Left ventricle myocardium inferior (tissue), 1 donor: Measurements from ENCODE around the gene CLIP3. TPM values are rescaled to one million over a fixed set of nuclear protein-coding genes. Genes with fewer than 3 reads are reported as not detected.

Experiments
- DNase-seq: peaks from one replicate; pipeline ENCODE4 v3.0.0-alpha.2; 2020
- H3K27ac ChIP-seq: fragments of 200-600 bp; replicated peaks from 2 replicates; pipeline ENCODE4 v1.8.0; 2021
- H3K27me3 ChIP-seq: fragments of 200-600 bp; 2 replicates; pipeline ENCODE4 v1.8.0; 2021; ENCODE audit warnings: low read depth
- H3K36me3 ChIP-seq: fragments of 200-600 bp; 2 replicates; pipeline ENCODE4 v1.8.0; 2021
- H3K4me1 ChIP-seq: fragments of 200-600 bp; 2 replicates; pipeline ENCODE4 v1.8.0; 2021
- H3K4me3 ChIP-seq: fragments of 200-600 bp; 2 replicates; pipeline ENCODE4 v1.8.0; 2021; ENCODE audit warnings: mild to moderate bottlenecking, moderate library complexity
- H3K9me3 ChIP-seq: fragments of 200-600 bp; replicated peaks from 2 replicates; pipeline ENCODE4 v1.8.0; 2021
- intact Hi-C: fragments of 100-400 bp; cut with micrococcal nuclease; formaldehyde crosslinking; loops from one replicate; pipeline ENCODE4 v1.11.0; 2022
- total RNA-seq: library from RNA; stranded (reverse); fragmentation: NEBNext Ultra II Directional; extraction: Animal tissue kit (Norgen Biotek cat#: 25700); gene quantifications from one replicate; pipeline ENCODE4 v1.2.1, GENCODE V29; 2021
- TF ChIP-seq, protein P1 (sequence below): fragments of 200-600 bp; IDR thresholded peaks from 2 replicates; pipeline ENCODE4 v1.8.0; 2021; ENCODE audit warnings: antibody characterized with exemption, mild to moderate bottlenecking, borderline replicate concordance
- donor health status: DM: no; HTN: yes; CAD: no; lungs with severe emphysema.

Gene CLIP3
- total RNA-seq, 1 donor from 2014 or later, result 5.4 TPM

DNA sequence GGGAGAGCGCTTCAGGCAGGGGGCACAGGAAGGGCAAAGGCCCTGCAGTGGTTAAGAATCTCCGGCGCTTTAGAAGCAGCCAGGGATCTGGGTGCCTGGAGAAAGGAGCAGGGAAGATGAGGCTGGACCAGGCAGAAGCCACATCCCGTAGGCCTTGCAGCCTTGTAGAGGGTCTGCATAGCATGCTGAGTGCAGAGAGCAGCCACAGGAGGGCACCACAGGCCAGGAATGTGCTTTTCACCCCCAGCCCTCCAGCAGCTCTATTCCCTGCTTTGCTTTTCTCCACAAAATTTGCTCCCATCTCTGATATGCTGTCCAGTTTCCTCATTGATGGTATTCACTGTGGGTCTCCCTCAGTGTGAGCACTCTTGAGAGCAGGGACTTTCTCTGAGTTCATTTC is 27.8 kb upstream of the CLIP3 start:
- peaks cover 2% of the 10 kb centered on the region for H3K4me1 ChIP-seq
- no peaks in the 10 kb centered on the region for H3K36me3 ChIP-seq
- no peak overlapping the region for H3K27ac ChIP-seq
- intact Hi-C loops, result no loop called here
- peak; percentile 46 for DNase-seq
- no peaks in the 10 kb centered on the region for H3K27me3 ChIP-seq
- no peak overlapping the region for H3K4me3 ChIP-seq
- TF ChIP-seq, protein P1, sequence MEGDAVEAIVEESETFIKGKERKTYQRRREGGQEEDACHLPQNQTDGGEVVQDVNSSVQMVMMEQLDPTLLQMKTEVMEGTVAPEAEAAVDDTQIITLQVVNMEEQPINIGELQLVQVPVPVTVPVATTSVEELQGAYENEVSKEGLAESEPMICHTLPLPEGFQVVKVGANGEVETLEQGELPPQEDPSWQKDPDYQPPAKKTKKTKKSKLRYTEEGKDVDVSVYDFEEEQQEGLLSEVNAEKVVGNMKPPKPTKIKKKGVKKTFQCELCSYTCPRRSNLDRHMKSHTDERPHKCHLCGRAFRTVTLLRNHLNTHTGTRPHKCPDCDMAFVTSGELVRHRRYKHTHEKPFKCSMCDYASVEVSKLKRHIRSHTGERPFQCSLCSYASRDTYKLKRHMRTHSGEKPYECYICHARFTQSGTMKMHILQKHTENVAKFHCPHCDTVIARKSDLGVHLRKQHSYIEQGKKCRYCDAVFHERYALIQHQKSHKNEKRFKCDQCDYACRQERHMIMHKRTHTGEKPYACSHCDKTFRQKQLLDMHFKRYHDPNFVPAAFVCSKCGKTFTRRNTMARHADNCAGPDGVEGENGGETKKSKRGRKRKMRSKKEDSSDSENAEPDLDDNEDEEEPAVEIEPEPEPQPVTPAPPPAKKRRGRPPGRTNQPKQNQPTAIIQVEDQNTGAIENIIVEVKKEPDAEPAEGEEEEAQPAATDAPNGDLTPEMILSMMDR, result peak; percentile 74
- no peaks in the 10 kb centered on the region for H3K9me3 ChIP-seq

DNA sequence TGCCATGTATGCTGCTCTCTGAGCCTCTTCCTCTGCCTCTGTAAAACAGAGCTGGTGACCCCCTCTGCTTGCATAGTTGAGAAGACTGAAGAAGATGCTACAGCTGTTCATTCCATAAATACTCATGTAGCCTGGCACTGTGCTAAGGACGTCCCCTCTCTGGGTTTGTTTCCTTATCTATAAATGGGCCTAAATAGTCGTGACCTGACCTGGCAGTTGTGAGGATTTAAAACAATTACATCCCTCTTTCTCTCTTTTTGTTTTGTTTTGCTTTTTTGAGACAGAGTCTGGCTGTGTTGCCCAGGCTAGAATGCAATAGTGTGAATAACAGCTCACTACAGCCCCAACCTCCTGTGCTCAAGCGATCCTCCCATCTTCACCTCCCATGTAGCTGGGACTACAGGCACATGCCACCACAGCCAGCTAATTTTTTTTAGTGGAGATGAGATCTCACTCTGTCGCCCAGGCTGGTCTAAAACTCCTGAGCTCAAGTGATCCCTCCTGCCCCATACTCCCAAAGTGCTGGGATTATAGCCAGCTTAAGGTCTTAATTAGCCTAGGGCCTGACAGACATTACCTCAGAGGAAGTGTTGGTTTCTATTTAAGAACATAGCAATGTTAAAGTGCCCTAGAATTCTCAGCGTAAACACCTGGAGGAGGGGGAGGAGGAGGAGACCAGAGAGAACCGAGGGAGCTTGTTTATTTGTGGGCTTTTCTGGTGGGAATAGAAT is 26.7 kb upstream of the CLIP3 start:
- intact Hi-C loops, result no loop called here
- no peak overlapping the region for H3K4me3 ChIP-seq
- TF ChIP-seq, protein P1, result no peak
- no peaks in the 10 kb centered on the region for H3K36me3 ChIP-seq
- no peak overlapping the region for H3K27ac ChIP-seq
- no peak for DNase-seq
- peaks cover 10% of the 10 kb centered on the region for H3K4me1 ChIP-seq
- H3K9me3 ChIP-seq, result no peaks in the 10 kb centered on the region
- no peaks in the 10 kb centered on the region for H3K27me3 ChIP-seq

DNA sequence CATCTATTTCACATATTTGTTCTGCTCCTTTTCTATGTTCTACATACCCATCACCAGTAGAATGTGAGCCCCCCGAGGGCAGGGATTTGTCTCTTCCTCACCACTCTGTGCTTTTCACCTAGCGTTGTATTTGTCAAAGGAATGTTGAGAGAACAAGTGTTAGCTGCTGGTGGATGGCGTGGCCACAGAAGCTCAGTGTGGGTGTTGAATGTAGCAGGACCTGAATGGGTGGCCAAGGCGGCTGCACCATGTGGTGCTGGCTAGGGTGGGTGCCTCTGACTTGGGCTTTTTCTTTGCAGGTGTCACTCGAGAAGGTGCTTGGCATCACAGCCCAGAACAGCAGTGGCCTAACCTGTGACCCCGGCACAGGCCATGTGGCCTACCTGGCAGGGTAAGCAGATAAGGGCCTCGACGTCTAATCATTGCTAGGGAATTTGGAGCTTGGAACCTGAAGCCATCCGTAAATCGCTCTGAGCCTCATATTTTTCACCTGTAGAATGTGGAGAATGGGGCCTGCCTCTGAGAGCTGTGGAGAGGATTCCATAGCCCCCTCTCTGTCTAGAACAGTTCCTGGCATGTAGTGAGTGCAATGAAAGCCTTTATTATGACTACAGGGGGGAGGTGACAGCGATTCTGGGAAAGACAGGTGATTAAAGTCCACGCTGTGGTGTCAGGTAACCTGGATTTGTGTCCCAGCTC is 26.0 kb upstream of the CLIP3 start:
- DNase-seq, result no peak
- Histone ChIP-seq H3K4me3 (no peak overlapping the region), H3K36me3 (no peaks in the 10 kb centered on the region), H3K9me3 (no peaks in the 10 kb centered on the region), H3K27me3 (no peaks in the 10 kb centered on the region), H3K27ac (no peak overlapping the region), H3K4me1 (peaks cover 14% of the 10 kb centered on the region)
- intact Hi-C loops, result no loop called here
- TF ChIP-seq, protein P1, result no peak

DNA sequence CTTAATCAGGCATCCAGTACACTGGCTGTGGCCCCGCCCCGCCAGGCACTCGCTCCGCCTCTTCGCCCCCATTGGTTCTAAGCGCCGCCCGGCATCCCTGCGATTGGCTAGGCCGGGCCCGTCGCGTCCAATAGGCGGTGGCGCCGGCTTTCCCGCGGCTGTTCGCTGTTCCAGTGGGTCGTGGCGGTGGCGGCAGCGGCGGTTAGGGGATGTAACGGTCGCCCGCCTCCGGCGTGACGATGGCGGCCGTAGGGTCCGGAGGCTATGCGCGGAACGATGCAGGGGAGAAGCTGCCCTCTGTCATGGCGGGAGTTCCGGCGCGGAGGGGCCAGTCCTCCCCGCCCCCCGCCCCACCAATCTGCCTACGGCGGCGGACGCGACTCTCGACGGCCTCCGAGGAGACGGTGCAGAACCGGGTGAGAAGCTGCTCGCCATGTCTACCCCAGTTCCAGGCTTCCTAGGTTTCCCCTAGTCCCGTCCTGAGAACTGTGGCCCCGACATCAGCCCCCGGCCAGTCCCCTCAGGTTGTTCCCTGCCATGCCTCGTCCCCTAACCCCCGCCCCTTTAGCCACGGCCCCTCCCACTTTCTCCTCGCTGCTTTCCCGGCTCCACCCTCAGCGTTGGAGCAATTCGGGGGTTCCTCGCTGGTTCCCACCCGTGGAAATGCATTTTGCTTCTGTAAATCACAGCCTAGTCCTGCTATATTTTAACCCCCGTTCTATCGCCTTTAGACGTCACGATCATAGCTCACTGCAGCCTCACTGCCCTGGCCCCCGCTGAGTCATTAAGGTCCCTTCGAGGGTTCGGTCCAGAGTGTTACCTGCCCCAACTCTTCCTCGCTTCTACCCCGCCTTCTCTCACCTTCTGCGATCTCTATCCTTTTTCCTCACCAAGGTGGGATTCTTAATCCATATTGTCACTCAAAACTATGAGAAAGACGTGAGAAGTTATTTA is 22.3 kb upstream of the CLIP3 start, which contains the start of gene WDR62:
Gene WDR62, plus strand, starts transcription at position 165 of the 954 bp plus-strand sequence. Its CDS starts 75 bp downstream, at position 240.
- peaks cover 21% of the 10 kb centered on the region for H3K4me1 ChIP-seq
- peak within 1 kb of the TSS; percentile 79 for H3K4me3 ChIP-seq
- no peaks in the 10 kb centered on the region for H3K36me3 ChIP-seq
- TF ChIP-seq, protein P1, result no peak
- no peaks in the 10 kb centered on the region for H3K9me3 ChIP-seq
- DNase-seq, result peak; percentile 94
- no peaks in the 10 kb centered on the region for H3K27me3 ChIP-seq
- peak within 1 kb of the TSS; percentile 98 for H3K27ac ChIP-seq
- intact Hi-C loops, result no loop called here

DNA sequence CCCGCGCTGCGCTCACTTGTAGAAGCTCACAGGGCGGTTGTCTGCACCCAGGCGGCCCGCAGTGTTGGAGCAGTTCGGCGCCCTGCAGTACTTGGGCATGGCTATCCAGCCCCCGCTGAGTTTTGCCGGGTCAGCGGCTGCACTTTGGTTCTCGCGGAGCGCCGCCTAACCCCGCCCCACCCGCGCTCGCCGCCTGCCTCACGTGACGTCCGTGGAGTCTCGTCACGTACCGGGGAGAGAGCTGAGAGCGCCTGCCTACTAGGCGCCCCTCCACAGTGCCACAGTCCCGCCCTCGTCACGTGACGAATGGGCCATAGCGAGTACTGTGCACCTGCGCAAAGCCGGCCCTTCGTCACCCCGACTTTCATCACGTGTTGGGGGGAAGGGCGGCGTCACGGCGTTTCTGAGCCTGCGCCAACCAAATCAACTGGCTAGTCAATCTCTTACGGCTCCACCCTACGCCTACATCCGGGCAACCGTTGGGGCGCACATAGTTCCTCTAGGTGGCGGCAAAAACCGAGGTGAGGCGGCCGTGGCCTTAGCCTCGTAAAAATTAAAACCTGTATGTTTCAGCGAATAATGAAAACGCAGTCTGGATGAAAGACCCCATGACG is 21.6 kb upstream of the CLIP3 start, which contains the start of gene THAP8:
Gene THAP8, minus strand, starts transcription at position 167 of the 614 bp plus-strand sequence. Its CDS starts 68 bp downstream, at position 99.
- Histone ChIP-seq H3K4me1 (peaks cover 21% of the 10 kb centered on the region), H3K27me3 (no peaks in the 10 kb centered on the region), H3K9me3 (no peaks in the 10 kb centered on the region), H3K36me3 (no peaks in the 10 kb centered on the region), H3K4me3 (peak within 1 kb of the TSS; percentile 79), H3K27ac (peak within 1 kb of the TSS; percentile 98)
- DNase-seq, result peak; percentile 100
- TF ChIP-seq, protein P1, result peak; percentile 62
- intact Hi-C loops, result no loop called here
